Measurements from ENCODE around the gene GRID2. TPM values are rescaled to one million over a fixed set of nuclear protein-coding genes. Genes with fewer than 3 reads are reported as not detected.

GRID2 gene
- total and polyA plus RNA-seq, 2 of the 13 experiments (the other 11 are each of a cell fraction or from before 2014, with no cell fraction given), result not detected

- in situ Hi-C loops (cut with HindIII; ENCODE audit: extremely low pct_ligation_motif_present, low pct_unique_long_range_greater_than_20kb) (no loop called here), intact Hi-C loops (cut with micrococcal nuclease; ENCODE audit: unreplicated experiment) (no loop called here)
- Histone ChIP-seq H3K36me3 (replicated peaks in 1 of 2; ENCODE audit: control insufficient read depth in 1 of 2, insufficient read depth in 2 of 2, low read length in 2 of 2) (no peaks in the 10 kb centered on the region), H3K4me1 (ENCODE audit: insufficient read depth, low read length) (no peaks in the 10 kb centered on the region), H4K20me1 (ENCODE audit: insufficient read depth, low read length) (no peaks in the 10 kb centered on the region), H3K9ac (ENCODE audit: insufficient read depth, low read depth, low read length) (no peak overlapping the region), H3K79me2 (ENCODE audit: insufficient read depth, low read length) (no peaks in the 10 kb centered on the region), H3K27me3 (ENCODE audit: control insufficient read depth in 1 of 2, insufficient read depth in 2 of 2, low read length in 2 of 2) (no peaks in the 10 kb centered on the region), H3K27ac (ENCODE audit: extremely low read length, insufficient read depth, low read length) (no peak overlapping the region), H2AFZ (ENCODE audit: low read length) (no peak overlapping the region), H3K4me2 (ENCODE audit: low read depth, low read length) (no peak overlapping the region), H3K4me3 (replicated peaks in 1 of 3; ENCODE audit: insufficient read depth in 1 of 3, low read depth in 2 of 3, low read length in 3 of 3) (no peak overlapping the region), H3K9me3 (ENCODE audit: low read length) (no peaks in the 10 kb centered on the region)
- no TSS peak for BruUV-seq (replicated peaks)
- ATAC-seq, result no peak
- no peak for FAIRE-seq
- TF ChIP-seq JUNB (CRISPR knock-in tag; IDR thresholded peaks at IDR 0.05; ENCODE audit: borderline replicate concordance) (no peak), NFYC (CRISPR knock-in tag; IDR thresholded peaks at IDR 0.05) (no peak), POLR2G (IDR thresholded peaks at IDR 0.05; ENCODE audit: low read depth, low read length) (no peak), THYN1 (CRISPR knock-in tag; IDR thresholded peaks at IDR 0.05; ENCODE audit: borderline replicate concordance, low read depth) (no peak), ZNF205 (CRISPR knock-in tag; IDR thresholded peaks at IDR 0.05) (no peak), HMG20B (CRISPR knock-in tag; conservative IDR thresholded peaks at IDR 0.05) (no peak), ZMYM4 (CRISPR knock-in tag; IDR thresholded peaks at IDR 0.05) (no peak), KDM5A (IDR thresholded peaks at IDR 0.05; ENCODE audit: borderline replicate concordance, low read length) (no peak)
- 2% methylated on average over 4 of the region's 4 CpGs for WGBS (ENCODE audit: low lambda C conversion rate)
- ChIA-PET POLR2A (no interaction called here), CTCF (ENCODE audit: low intra/inter-chr PET ratio, low total read pairs) (no interaction called here)
- DNase-seq (ENCODE audit: low spot score), result no peak
Observed at GRCh38 chr4:93802045-93802444, 1498.3 kb downstream of the GRID2 start.

DNA sequence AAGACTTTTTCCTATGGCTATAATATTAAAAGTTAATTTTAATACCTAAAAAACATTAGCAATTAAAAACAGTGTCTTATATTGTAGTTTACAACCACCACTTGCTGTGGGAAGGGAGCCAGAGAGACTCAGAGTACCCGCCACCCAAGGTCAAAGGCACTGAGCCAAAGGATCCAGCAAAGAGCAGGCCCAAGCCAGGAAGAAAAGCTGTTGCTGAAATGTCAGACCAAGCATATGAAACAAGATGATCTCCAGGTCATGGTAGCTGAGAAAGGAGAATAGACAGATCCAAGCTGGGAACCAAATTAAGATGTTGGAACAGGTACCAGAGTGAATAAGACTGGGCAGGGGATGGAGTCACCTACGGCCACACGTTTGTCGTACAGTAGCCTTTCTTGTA lies 1506.0 kb downstream of the GRID2 start:
- BruUV-seq (replicated peaks), result no TSS peak
- no peaks in the 10 kb centered on the region for H3K36me3 ChIP-seq (replicated peaks in 1 of 2; ENCODE audit: control insufficient read depth in 1 of 2, insufficient read depth in 2 of 2, low read length in 2 of 2)
- H3K79me2 ChIP-seq (ENCODE audit: insufficient read depth, low read length), result no peaks in the 10 kb centered on the region
- ATAC-seq (no peak), FAIRE-seq (no peak), DNase-seq (ENCODE audit: low spot score) (no peak)
- no peak overlapping the region for H2AFZ ChIP-seq (ENCODE audit: low read length)
- in situ Hi-C loops (cut with HindIII; ENCODE audit: extremely low pct_ligation_motif_present, low pct_unique_long_range_greater_than_20kb), result no loop called here
- intact Hi-C loops (cut with micrococcal nuclease; ENCODE audit: unreplicated experiment), result no loop called here
- WGBS (ENCODE audit: low lambda C conversion rate), result 62% methylated on average over 4 of the region's 4 CpGs
- no peak overlapping the region for H3K27ac ChIP-seq (ENCODE audit: extremely low read length, insufficient read depth, low read length)
- H4K20me1 ChIP-seq (ENCODE audit: insufficient read depth, low read length), result no peaks in the 10 kb centered on the region
- H3K4me1 ChIP-seq (ENCODE audit: insufficient read depth, low read length), result no peaks in the 10 kb centered on the region
- ChIA-PET POLR2A (no interaction called here), CTCF (ENCODE audit: low intra/inter-chr PET ratio, low total read pairs) (no interaction called here)
- no peaks in the 10 kb centered on the region; a peak in 1 of 5 replicates for H3K27me3 ChIP-seq (ENCODE audit: control insufficient read depth in 1 of 2, insufficient read depth in 2 of 2, low read length in 2 of 2)
- H3K9me3 ChIP-seq (ENCODE audit: low read length), result no peaks in the 10 kb centered on the region
- no peak overlapping the region for H3K9ac ChIP-seq (ENCODE audit: insufficient read depth, low read depth, low read length)
- no peak overlapping the region for H3K4me2 ChIP-seq (ENCODE audit: low read depth, low read length)
- no peak overlapping the region for H3K4me3 ChIP-seq (replicated peaks in 1 of 3; ENCODE audit: insufficient read depth in 1 of 3, low read depth in 2 of 3, low read length in 3 of 3)
- TF ChIP-seq NCOA2 (CRISPR knock-in tag; IDR thresholded peaks at IDR 0.05) (no peak), SOX13 (IDR thresholded peaks at IDR 0.05) (no peak), SOX13 (CRISPR knock-in tag; conservative IDR thresholded peaks at IDR 0.05 in 1 of 2, IDR thresholded peaks at IDR 0.05 in 1 of 2) (no peak), SATB2 (CRISPR knock-in tag; IDR thresholded peaks at IDR 0.05) (no peak), THYN1 (CRISPR knock-in tag; IDR thresholded peaks at IDR 0.05; ENCODE audit: borderline replicate concordance, low read depth) (no peak), FUBP1 (CRISPR knock-in tag; IDR thresholded peaks at IDR 0.05; ENCODE audit: borderline replicate concordance) (no peak), ZFP36L1 (CRISPR knock-in tag; IDR thresholded peaks at IDR 0.05) (no peak), SP1 (IDR thresholded peaks at IDR 0.05) (no peak), SP1 (CRISPR knock-in tag; IDR thresholded peaks at IDR 0.05) (no peak), GATA4 (IDR thresholded peaks at IDR 0.05; ENCODE audit: borderline replicate concordance, low read depth) (no peak), TIGD3 (CRISPR knock-in tag; IDR thresholded peaks at IDR 0.05; ENCODE audit: borderline replicate concordance) (no peak), RELA (CRISPR knock-in tag; IDR thresholded peaks at IDR 0.05) (no peak)

Data from HepG2 (cell line).